ENCODE data around the gene RHBDF2.

DNA sequence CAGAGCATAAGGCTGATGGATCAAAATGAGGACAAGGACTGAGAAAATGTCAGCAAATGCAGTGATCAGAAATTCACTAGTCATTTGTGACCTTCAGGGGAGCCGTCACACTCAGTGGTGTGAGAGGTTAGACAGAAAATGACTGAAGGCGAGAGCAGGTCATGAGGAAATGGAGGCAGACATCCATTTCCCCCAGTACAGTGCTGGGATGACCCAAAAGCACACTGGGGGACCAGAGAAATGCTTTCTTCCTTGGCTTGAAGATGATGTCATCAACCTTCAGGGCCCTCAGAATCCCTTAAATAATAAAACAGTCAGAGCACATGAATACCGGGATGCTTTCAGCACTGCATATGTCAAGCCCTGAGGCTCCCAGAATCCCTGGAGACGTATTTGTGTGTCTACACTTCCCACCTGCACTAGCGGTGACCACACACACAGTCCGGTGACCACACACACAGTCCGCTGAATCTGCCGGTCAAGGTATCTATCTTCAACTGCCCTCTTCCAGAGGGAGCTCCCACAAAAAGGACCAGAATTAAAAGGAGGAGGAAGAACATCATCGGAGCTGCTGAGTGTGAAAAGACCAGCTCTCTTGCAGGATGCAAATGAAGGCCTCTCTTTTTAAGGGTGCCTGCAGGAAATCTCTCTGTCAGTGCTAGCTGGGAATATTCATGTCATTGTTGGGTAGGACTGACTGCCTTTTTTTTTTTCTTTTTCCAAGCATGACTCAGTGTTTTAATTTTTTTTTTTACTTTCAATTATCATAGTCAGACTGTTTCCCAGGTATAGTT lies 56.5 kb downstream of the RHBDF2 start:
- TF ChIP-seq, protein P1, sequence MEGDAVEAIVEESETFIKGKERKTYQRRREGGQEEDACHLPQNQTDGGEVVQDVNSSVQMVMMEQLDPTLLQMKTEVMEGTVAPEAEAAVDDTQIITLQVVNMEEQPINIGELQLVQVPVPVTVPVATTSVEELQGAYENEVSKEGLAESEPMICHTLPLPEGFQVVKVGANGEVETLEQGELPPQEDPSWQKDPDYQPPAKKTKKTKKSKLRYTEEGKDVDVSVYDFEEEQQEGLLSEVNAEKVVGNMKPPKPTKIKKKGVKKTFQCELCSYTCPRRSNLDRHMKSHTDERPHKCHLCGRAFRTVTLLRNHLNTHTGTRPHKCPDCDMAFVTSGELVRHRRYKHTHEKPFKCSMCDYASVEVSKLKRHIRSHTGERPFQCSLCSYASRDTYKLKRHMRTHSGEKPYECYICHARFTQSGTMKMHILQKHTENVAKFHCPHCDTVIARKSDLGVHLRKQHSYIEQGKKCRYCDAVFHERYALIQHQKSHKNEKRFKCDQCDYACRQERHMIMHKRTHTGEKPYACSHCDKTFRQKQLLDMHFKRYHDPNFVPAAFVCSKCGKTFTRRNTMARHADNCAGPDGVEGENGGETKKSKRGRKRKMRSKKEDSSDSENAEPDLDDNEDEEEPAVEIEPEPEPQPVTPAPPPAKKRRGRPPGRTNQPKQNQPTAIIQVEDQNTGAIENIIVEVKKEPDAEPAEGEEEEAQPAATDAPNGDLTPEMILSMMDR (IDR thresholded peaks at IDR 0.05) = no peak
- TF ChIP-seq NFYB (CRISPR knock-in tag; conservative IDR thresholded peaks at IDR 0.05; ENCODE audit: low read depth) (no peak), JUN (CRISPR knock-in tag; IDR thresholded peaks at IDR 0.05) (no peak), IRF2 (CRISPR knock-in tag; IDR thresholded peaks at IDR 0.05; ENCODE audit: borderline replicate concordance, low read depth) (no peak), JAZF1 (CRISPR knock-in tag; IDR thresholded peaks at IDR 0.05) (no peak), CBFB (CRISPR knock-in tag; IDR thresholded peaks at IDR 0.05; ENCODE audit: low read depth) (no peak)
- TF ChIP-seq, protein P2, sequence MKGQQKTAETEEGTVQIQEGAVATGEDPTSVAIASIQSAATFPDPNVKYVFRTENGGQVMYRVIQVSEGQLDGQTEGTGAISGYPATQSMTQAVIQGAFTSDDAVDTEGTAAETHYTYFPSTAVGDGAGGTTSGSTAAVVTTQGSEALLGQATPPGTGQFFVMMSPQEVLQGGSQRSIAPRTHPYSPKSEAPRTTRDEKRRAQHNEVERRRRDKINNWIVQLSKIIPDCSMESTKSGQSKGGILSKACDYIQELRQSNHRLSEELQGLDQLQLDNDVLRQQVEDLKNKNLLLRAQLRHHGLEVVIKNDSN (CRISPR knock-in tag; IDR thresholded peaks at IDR 0.05) = no peak
- TF ChIP-seq, protein P3, sequence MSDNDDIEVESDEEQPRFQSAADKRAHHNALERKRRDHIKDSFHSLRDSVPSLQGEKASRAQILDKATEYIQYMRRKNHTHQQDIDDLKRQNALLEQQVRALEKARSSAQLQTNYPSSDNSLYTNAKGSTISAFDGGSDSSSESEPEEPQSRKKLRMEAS (CRISPR knock-in tag; IDR thresholded peaks at IDR 0.05) = peak; percentile 53; the same call in 1 of the 2 replicates
- TF ChIP-seq, protein P4, sequence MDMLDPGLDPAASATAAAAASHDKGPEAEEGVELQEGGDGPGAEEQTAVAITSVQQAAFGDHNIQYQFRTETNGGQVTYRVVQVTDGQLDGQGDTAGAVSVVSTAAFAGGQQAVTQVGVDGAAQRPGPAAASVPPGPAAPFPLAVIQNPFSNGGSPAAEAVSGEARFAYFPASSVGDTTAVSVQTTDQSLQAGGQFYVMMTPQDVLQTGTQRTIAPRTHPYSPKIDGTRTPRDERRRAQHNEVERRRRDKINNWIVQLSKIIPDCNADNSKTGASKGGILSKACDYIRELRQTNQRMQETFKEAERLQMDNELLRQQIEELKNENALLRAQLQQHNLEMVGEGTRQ (CRISPR knock-in tag; IDR thresholded peaks at IDR 0.05) = no peak
- TF ChIP-seq, protein P5, sequence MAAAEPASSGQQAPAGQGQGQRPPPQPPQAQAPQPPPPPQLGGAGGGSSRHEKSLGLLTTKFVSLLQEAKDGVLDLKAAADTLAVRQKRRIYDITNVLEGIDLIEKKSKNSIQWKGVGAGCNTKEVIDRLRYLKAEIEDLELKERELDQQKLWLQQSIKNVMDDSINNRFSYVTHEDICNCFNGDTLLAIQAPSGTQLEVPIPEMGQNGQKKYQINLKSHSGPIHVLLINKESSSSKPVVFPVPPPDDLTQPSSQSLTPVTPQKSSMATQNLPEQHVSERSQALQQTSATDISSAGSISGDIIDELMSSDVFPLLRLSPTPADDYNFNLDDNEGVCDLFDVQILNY (CRISPR knock-in tag; IDR thresholded peaks at IDR 0.05) = no peak
- TF ChIP-seq, protein P6, sequence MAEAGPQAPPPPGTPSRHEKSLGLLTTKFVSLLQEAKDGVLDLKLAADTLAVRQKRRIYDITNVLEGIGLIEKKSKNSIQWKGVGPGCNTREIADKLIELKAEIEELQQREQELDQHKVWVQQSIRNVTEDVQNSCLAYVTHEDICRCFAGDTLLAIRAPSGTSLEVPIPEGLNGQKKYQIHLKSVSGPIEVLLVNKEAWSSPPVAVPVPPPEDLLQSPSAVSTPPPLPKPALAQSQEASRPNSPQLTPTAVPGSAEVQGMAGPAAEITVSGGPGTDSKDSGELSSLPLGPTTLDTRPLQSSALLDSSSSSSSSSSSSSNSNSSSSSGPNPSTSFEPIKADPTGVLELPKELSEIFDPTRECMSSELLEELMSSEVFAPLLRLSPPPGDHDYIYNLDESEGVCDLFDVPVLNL (CRISPR knock-in tag; IDR thresholded peaks at IDR 0.05; ENCODE audit: borderline replicate concordance, low read depth) = no peak
- TF ChIP-seq, protein P7, sequence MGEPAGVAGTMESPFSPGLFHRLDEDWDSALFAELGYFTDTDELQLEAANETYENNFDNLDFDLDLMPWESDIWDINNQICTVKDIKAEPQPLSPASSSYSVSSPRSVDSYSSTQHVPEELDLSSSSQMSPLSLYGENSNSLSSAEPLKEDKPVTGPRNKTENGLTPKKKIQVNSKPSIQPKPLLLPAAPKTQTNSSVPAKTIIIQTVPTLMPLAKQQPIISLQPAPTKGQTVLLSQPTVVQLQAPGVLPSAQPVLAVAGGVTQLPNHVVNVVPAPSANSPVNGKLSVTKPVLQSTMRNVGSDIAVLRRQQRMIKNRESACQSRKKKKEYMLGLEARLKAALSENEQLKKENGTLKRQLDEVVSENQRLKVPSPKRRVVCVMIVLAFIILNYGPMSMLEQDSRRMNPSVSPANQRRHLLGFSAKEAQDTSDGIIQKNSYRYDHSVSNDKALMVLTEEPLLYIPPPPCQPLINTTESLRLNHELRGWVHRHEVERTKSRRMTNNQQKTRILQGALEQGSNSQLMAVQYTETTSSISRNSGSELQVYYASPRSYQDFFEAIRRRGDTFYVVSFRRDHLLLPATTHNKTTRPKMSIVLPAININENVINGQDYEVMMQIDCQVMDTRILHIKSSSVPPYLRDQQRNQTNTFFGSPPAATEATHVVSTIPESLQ (CRISPR knock-in tag; IDR thresholded peaks at IDR 0.05) = no peak

Data from WTC11 (cell line).